Stimulated activated CD4-positive, alpha-beta T cell treated with anti-CD3 and anti-CD28 coated beads, Interleukin-4, amount 100 ng/mL, for 4 hours (primary cell): ENCODE results near the gene HOXB3.

Experiments
- DNase-seq, 2 experiments: peaks; one replicate each; pipeline ENCODE4 v3.0.0-alpha.2; 2020

HOXB3 gene

GRCh38 chr17:48567646-48568354 is 22.2 kb downstream of the HOXB3 start:
- no peak for DNase-seq

- DNase-seq: no peak
These were observed 22.8 kb downstream of the HOXB3 start for GRCh38 chr17:48567209-48567608.

- no peak for DNase-seq
These were observed 23.3 kb downstream of the HOXB3 start for GRCh38 chr17:48566717-48567116.

- DNase-seq: no peak
These were observed 23.9 kb downstream of the HOXB3 start for GRCh38 chr17:48565925-48566710.

- no peak for DNase-seq
These were observed 25.0 kb downstream of the HOXB3 start for GRCh38 chr17:48565022-48565554.

GRCh38 chr17:48564188-48565021 is 25.6 kb downstream of the HOXB3 start:
- DNase-seq: no peak

GRCh38 chr17:48563867-48564187 is 26.2 kb downstream of the HOXB3 start:
- DNase-seq: no peak

- no peak for DNase-seq
These were observed 26.6 kb downstream of the HOXB3 start for GRCh38 chr17:48563385-48563838.

- no peak for DNase-seq
These were observed 27.1 kb downstream of the HOXB3 start for GRCh38 chr17:48562934-48563333.

- DNase-seq: no peak
These were observed 27.9 kb downstream of the HOXB3 start for GRCh38 chr17:48561884-48562810.

GRCh38 chr17:48559840-48560817 is 29.9 kb downstream of the HOXB3 start:
- DNase-seq: no peak

GRCh38 chr17:48559122-48559839 is 30.8 kb downstream of the HOXB3 start:
- no peak for DNase-seq

- DNase-seq: no peak
These were observed 31.3 kb downstream of the HOXB3 start for GRCh38 chr17:48558831-48559121.

GRCh38 chr17:48558057-48558830 is 31.8 kb downstream of the HOXB3 start:
- DNase-seq: no peak

- DNase-seq: no peak
These were observed 33.3 kb downstream of the HOXB3 start for GRCh38 chr17:48556576-48557401.

GRCh38 chr17:48556229-48556575 is 33.8 kb downstream of the HOXB3 start:
- DNase-seq: no peak

GRCh38 chr17:48555258-48556228 is 34.5 kb downstream of the HOXB3 start:
- no peak for DNase-seq
